ENCODE measurements around the gene ATXN1. TPM values are rescaled to one million over a fixed set of nuclear protein-coding genes. Genes with fewer than 3 reads are reported as not detected.

Gene ATXN1
- total RNA-seq, 4 donors from 2014 or later, result 24.9 to 48.0 (median 36.8) TPM

- no peaks in the 10 kb centered on the region for H3K27me3 ChIP-seq
- H3K27ac ChIP-seq, result no peak overlapping the region
- H3K4me3 ChIP-seq, result no peak overlapping the region
- no peaks in the 10 kb centered on the region for H3K9me3 ChIP-seq
- no peak for TF ChIP-seq EP300 (IDR thresholded peaks at IDR 0.05)
- no peak for TF ChIP-seq CTCF (IDR thresholded peaks at IDR 0.05)
- no peak for TF ChIP-seq POLR2A (IDR thresholded peaks at IDR 0.05)
- DNase-seq (ENCODE audit: low spot score in 2 of 2), result no peak
- 64 to 75% methylated on average over 4 of the region's 4 CpGs for WGBS, 2 donors
- H3K4me1 ChIP-seq, result peaks cover 0 to 13% (median 0%) of the 10 kb centered on the region in 4 donors
- no peaks in the 10 kb centered on the region for H3K36me3 ChIP-seq
Observed at GRCh38 chr6:16397623-16398022, 363.6 kb downstream of the ATXN1 start.

- no peak overlapping the region for H3K27ac ChIP-seq
- TF ChIP-seq EP300 (IDR thresholded peaks at IDR 0.05) (no peak), POLR2A (IDR thresholded peaks at IDR 0.05) (no peak), CTCF (IDR thresholded peaks at IDR 0.05) (no peak)
- no peaks in the 10 kb centered on the region for H3K27me3 ChIP-seq
- H3K36me3 ChIP-seq, result no peaks in the 10 kb centered on the region
- H3K4me3 ChIP-seq, result no peak overlapping the region
- peaks cover 0 to 8% (median 0%) of the 10 kb centered on the region in 4 donors for H3K4me1 ChIP-seq
- no peak for DNase-seq (ENCODE audit: low spot score in 2 of 2)
- H3K9me3 ChIP-seq, result no peaks in the 10 kb centered on the region
- 87 to 89% methylated on average over 7 of the region's 7 CpGs for WGBS, 2 donors
Observed at GRCh38 chr6:16396497-16397319, 364.6 kb downstream of the ATXN1 start.

GRCh38 chr6:16394632-16395031 is 366.6 kb downstream of the ATXN1 start:
- no peak for TF ChIP-seq POLR2A (IDR thresholded peaks at IDR 0.05)
- no peak for TF ChIP-seq CTCF (IDR thresholded peaks at IDR 0.05)
- TF ChIP-seq EP300 (IDR thresholded peaks at IDR 0.05), result no peak
- Histone ChIP-seq H3K4me1 (peaks cover 0 to 6% (median 0%) of the 10 kb centered on the region in 4 donors), H3K36me3 (no peaks in the 10 kb centered on the region), H3K27me3 (no peaks in the 10 kb centered on the region), H3K4me3 (no peak overlapping the region), H3K9me3 (no peaks in the 10 kb centered on the region), H3K27ac (no peak overlapping the region)
- no peak for DNase-seq (ENCODE audit: low spot score in 2 of 2)
- 90% methylated on average over 2 of the region's 2 CpGs for WGBS, 2 donors

GRCh38 chr6:16393326-16393725 is 367.9 kb downstream of the ATXN1 start:
- H3K4me1 ChIP-seq, result peaks cover 0 to 3% (median 0%) of the 10 kb centered on the region in 4 donors
- 91 to 95% methylated on average over 4 of the region's 4 CpGs for WGBS, 2 donors
- no peak overlapping the region for H3K4me3 ChIP-seq
- no peak for DNase-seq (ENCODE audit: low spot score in 2 of 2)
- no peaks in the 10 kb centered on the region for H3K36me3 ChIP-seq
- no peaks in the 10 kb centered on the region for H3K27me3 ChIP-seq
- H3K27ac ChIP-seq, result no peak overlapping the region
- no peaks in the 10 kb centered on the region for H3K9me3 ChIP-seq
- no peak for TF ChIP-seq POLR2A (IDR thresholded peaks at IDR 0.05)
- no peak for TF ChIP-seq CTCF (IDR thresholded peaks at IDR 0.05)
- TF ChIP-seq EP300 (IDR thresholded peaks at IDR 0.05), result no peak

- Histone ChIP-seq H3K9me3 (no peaks in the 10 kb centered on the region), H3K27me3 (no peaks in the 10 kb centered on the region), H3K4me3 (no peak overlapping the region), H3K4me1 (peaks cover 0 to 5% (median 0%) of the 10 kb centered on the region in 4 donors), H3K36me3 (no peaks in the 10 kb centered on the region), H3K27ac (no peak overlapping the region)
- 86 to 90% methylated on average over 1 of the region's 1 CpG for WGBS, 2 donors
- DNase-seq (ENCODE audit: low spot score in 2 of 2), result no peak
- no peak for TF ChIP-seq CTCF (IDR thresholded peaks at IDR 0.05)
- TF ChIP-seq EP300 (IDR thresholded peaks at IDR 0.05), result no peak
- no peak for TF ChIP-seq POLR2A (IDR thresholded peaks at IDR 0.05)
Observed at GRCh38 chr6:16392010-16392409, 369.2 kb downstream of the ATXN1 start.
